ENCODE measurements around the gene CACNA1B. TPM values are rescaled to one million over a fixed set of nuclear protein-coding genes. Genes with fewer than 3 reads are reported as not detected.

CACNA1B gene
- total RNA-seq, 1 experiment from 2014 or later = 0.03 TPM

DNA sequence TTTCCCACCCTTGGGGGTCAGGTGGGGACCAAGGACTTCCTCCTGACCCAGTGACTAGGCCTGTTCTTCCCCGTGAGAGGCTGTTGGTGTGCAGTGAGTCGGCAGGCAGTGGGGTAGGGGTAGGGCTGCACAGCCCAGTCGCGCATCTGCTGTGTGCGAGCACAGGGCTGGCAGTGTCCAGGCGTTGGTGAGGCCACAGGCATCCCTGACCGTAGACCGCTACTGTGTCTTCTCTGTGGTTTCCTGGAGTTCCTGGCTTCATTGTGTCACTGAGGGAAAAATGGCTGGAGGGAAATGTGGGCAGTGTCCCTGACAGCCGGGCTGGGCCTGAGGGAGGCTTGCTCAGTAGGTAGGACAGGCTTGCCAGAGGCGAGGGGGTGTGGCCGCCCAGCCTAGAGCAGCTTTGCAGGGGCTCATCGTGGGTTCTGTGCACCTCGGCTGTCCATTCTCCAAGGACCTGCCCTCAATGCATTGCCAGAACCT is 95.4 kb downstream of the CACNA1B start:
- DNase-seq (ENCODE audit: low read depth in 1 of 2, low spot score in 2 of 2) = peak in 1 of 2 experiments; percentile 25
- Histone ChIP-seq H3K4me3 (no peak overlapping the region), H3K4me1 (replicated peaks) (no peaks in the 10 kb centered on the region), H3K9me3 (replicated peaks) (no peaks in the 10 kb centered on the region), H3K27ac (no peak overlapping the region), H3K36me3 (no peaks in the 10 kb centered on the region), H3K27me3 (replicated peaks) (no peaks in the 10 kb centered on the region; the same call in 1 of the 2 replicates)

GRCh38 chr9:137973829-137974416 is 96.3 kb downstream of the CACNA1B start:
- DNase-seq (ENCODE audit: low read depth in 1 of 2, low spot score in 2 of 2) = peak in 1 of 2 experiments; percentile 27
- Histone ChIP-seq H3K9me3 (replicated peaks) (no peaks in the 10 kb centered on the region), H3K27me3 (replicated peaks) (no peaks in the 10 kb centered on the region; the same call in 1 of the 2 replicates), H3K4me1 (replicated peaks) (no peaks in the 10 kb centered on the region), H3K27ac (no peak overlapping the region), H3K4me3 (no peak overlapping the region), H3K36me3 (no peaks in the 10 kb centered on the region)

DNA sequence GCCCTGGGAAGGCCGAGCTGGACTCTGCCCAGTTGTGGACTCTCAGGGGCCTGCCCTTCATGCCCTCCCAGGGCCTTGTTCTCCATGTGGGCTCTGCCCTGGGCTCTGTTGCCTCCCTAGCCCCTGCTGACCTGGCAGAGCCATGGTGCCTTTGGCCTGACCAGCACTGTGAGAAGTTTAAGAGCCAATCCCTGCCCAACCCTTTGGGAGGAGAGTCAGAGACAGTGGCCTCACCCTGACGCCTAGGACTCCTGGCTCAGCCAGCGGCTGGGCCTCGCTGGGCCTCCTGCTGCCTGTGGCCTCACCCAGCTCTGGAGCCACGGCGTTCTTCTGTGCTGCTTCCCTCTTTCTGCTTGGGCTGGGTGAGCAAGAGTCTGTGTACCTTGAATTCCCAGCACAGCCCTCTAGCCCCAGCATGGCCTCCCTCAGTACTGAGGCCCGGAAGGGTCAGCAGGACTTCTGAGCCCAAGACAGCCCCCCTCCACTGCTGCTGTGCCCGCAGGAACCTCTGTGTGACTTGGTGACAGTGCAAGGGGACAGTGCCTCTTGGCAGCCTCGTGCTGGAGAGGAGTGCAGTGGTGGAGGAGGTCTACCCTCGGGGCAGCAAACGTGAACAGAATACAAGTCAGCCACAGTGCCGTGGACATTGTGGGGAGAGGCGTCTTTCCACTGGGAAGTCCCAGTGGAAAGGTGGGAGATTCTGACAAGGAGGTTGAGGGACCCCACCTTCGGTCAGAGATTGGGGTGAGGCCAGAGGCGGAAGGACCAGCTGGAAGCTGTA is 97.4 kb downstream of the CACNA1B start:
- H3K4me3 ChIP-seq = no peak overlapping the region
- no peaks in the 10 kb centered on the region for H3K36me3 ChIP-seq
- no peak for DNase-seq (ENCODE audit: low read depth in 1 of 2, low spot score in 2 of 2)
- no peaks in the 10 kb centered on the region for H3K4me1 ChIP-seq (replicated peaks)
- no peaks in the 10 kb centered on the region; the same call in 1 of the 2 replicates for H3K27me3 ChIP-seq (replicated peaks)
- no peak overlapping the region for H3K27ac ChIP-seq
- no peaks in the 10 kb centered on the region for H3K9me3 ChIP-seq (replicated peaks)

- Histone ChIP-seq H3K9me3 (replicated peaks) (no peaks in the 10 kb centered on the region), H3K27me3 (replicated peaks) (no peaks in the 10 kb centered on the region; the same call in 1 of the 2 replicates), H3K27ac (no peak overlapping the region), H3K4me1 (replicated peaks) (no peaks in the 10 kb centered on the region), H3K4me3 (no peak overlapping the region), H3K36me3 (no peaks in the 10 kb centered on the region)
- no peak for DNase-seq (ENCODE audit: low read depth in 1 of 2, low spot score in 2 of 2)
Measured at GRCh38 chr9:137975527-137975913, 97.9 kb downstream of the CACNA1B start.

GRCh38 chr9:137975936-137976565 is 98.5 kb downstream of the CACNA1B start:
- H3K27ac ChIP-seq = no peak overlapping the region
- H3K4me3 ChIP-seq = no peak overlapping the region
- H3K36me3 ChIP-seq = no peaks in the 10 kb centered on the region
- peak in 1 of 2 experiments; percentile 27 for DNase-seq (ENCODE audit: low read depth in 1 of 2, low spot score in 2 of 2)
- H3K27me3 ChIP-seq (replicated peaks) = no peaks in the 10 kb centered on the region; the same call in 1 of the 2 replicates
- no peaks in the 10 kb centered on the region for H3K4me1 ChIP-seq (replicated peaks)
- H3K9me3 ChIP-seq (replicated peaks) = no peaks in the 10 kb centered on the region

DNA sequence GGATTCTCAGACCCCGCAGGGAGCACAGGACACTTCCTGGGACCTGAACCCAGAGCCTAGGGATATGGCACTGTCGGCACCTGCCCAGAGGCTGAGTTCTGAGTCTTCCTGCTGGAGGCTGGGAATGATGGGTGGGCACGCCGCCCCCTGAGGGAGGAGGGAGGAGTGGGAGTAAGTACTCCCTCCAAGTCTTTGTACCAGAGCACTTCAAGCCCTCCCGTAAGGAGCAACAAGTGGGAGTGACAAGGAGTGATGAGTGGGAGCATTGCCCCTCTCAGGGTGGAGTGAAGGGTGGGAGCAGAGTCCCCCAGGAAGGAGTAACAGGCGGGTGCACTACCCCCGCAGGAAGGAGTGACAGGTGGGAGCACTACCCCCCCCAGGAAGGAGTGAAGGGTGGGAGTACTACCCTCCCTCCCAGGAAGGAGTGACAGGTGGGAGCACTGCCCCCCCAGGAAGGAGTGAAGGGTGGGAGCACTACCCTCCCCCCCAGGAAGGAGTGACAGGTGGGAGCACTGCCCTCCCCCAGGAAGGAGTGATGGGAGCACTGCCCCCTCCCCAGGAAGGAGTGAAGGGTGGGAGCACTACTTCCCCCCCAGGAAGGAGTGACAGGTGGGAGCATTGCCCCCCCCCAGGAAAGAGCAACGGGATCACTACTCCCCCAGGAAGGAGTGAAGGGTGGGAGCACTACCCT is 100.1 kb downstream of the CACNA1B start:
- Histone ChIP-seq H3K4me3 (no peak overlapping the region), H3K27ac (no peak overlapping the region), H3K27me3 (replicated peaks) (no peaks in the 10 kb centered on the region; the same call in 1 of the 2 replicates), H3K9me3 (replicated peaks) (no peaks in the 10 kb centered on the region), H3K36me3 (no peaks in the 10 kb centered on the region), H3K4me1 (replicated peaks) (no peaks in the 10 kb centered on the region)
- no peak for DNase-seq (ENCODE audit: low read depth in 1 of 2, low spot score in 2 of 2)

GRCh38 chr9:137978262-137978714 is 100.7 kb downstream of the CACNA1B start:
- H3K27ac ChIP-seq = no peak overlapping the region
- no peaks in the 10 kb centered on the region for H3K36me3 ChIP-seq
- no peaks in the 10 kb centered on the region; the same call in 1 of the 2 replicates for H3K27me3 ChIP-seq (replicated peaks)

GRCh38 chr9:137982200-137982599 is 104.6 kb downstream of the CACNA1B start:
- H3K27ac ChIP-seq = no peak overlapping the region
- DNase-seq (ENCODE audit: low read depth in 1 of 2, low spot score in 2 of 2) = no peak
- no peaks in the 10 kb centered on the region for H3K36me3 ChIP-seq
- H3K4me3 ChIP-seq = no peak overlapping the region
- H3K4me1 ChIP-seq (replicated peaks) = no peaks in the 10 kb centered on the region
- H3K27me3 ChIP-seq (replicated peaks) = no peaks in the 10 kb centered on the region
- H3K9me3 ChIP-seq (replicated peaks) = no peaks in the 10 kb centered on the region

More at GRCh38 chr9:137978262-137978714, 100.7 kb downstream of the CACNA1B start:
- H3K4me3 ChIP-seq = no peak overlapping the region
- H3K9me3 ChIP-seq (replicated peaks) = no peaks in the 10 kb centered on the region
- H3K4me1 ChIP-seq (replicated peaks) = no peaks in the 10 kb centered on the region
- DNase-seq (ENCODE audit: low read depth in 1 of 2, low spot score in 2 of 2) = no peak

DNA sequence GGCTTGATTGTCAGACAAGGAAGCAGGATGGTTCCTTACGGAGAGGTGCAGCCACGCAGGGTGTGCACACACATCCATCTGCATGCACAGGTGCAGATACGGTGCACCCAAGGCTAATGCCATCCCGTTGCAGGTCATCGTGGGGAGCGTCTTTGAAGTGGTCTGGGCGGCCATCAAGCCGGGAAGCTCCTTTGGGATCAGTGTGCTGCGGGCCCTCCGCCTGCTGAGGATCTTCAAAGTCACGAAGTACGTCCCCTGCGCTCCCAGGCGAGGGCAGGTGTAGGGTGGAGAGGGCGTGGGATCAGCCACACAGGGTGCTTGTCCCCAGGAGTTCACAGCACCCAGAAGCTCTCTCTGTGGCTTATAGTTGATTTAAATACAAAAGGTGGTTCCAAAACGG is 106.4 kb downstream of the CACNA1B start:
- H3K27ac ChIP-seq = no peak overlapping the region
- no peak for DNase-seq (ENCODE audit: low read depth in 1 of 2, low spot score in 2 of 2)
- no peaks in the 10 kb centered on the region for H3K4me1 ChIP-seq (replicated peaks)
- no peaks in the 10 kb centered on the region for H3K36me3 ChIP-seq
- no peaks in the 10 kb centered on the region for H3K9me3 ChIP-seq (replicated peaks)
- H3K27me3 ChIP-seq (replicated peaks) = no peaks in the 10 kb centered on the region
- no peak overlapping the region for H3K4me3 ChIP-seq

- Histone ChIP-seq H3K9me3 (replicated peaks) (no peaks in the 10 kb centered on the region), H3K4me3 (no peak overlapping the region), H3K27ac (no peak overlapping the region), H3K4me1 (replicated peaks) (no peaks in the 10 kb centered on the region), H3K27me3 (replicated peaks) (no peaks in the 10 kb centered on the region), H3K36me3 (no peaks in the 10 kb centered on the region)
- no peak for DNase-seq (ENCODE audit: low read depth in 1 of 2, low spot score in 2 of 2)
Measured at GRCh38 chr9:137984520-137985257, 107.1 kb downstream of the CACNA1B start.

- no peaks in the 10 kb centered on the region for H3K36me3 ChIP-seq
- H3K4me1 ChIP-seq (replicated peaks) = no peaks in the 10 kb centered on the region
- no peak overlapping the region for H3K27ac ChIP-seq
- peak in 1 of 2 experiments; percentile 30 for DNase-seq (ENCODE audit: low read depth in 1 of 2, low spot score in 2 of 2)
- H3K27me3 ChIP-seq (replicated peaks) = no peaks in the 10 kb centered on the region
- H3K9me3 ChIP-seq (replicated peaks) = no peaks in the 10 kb centered on the region
- H3K4me3 ChIP-seq = no peak overlapping the region
Measured at GRCh38 chr9:137985637-137986071, 108.1 kb downstream of the CACNA1B start.

DNA sequence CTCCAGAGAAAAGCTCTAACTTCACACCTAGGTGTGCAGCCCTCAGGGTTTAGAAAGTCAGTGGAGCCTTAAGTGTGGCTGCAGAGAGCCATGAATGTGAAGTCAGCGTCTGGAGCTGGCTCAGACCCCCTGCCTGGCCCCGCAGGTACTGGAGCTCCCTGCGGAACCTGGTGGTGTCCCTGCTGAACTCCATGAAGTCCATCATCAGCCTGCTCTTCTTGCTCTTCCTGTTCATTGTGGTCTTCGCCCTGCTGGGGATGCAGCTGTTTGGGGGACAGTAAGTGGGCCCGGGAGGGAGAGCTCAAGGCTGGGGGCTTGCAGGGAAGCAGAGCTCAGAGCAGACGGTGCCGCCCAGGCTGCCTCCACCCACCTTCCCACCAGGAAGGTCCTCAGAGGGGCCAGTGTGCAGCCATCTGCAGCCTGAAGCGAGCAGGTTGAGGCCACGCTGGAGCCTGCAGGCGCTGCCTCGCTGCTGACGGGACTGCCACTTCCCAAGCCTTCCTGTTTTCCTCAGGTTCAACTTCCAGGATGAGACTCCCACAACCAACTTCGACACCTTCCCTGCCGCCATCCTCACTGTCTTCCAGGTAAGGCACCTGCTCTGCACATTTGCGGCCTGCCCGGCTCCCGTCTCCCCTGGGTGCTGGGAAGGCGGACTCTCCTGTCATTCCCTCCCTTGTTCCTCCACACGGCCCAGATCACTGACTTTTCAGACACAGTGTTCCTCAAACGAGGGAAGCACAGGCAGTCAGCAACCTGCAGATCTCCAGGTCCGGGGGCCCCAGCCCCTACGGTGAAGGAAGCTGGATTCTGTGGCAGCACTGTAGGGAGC is 108.9 kb downstream of the CACNA1B start:
- Histone ChIP-seq H3K27me3 (replicated peaks) (no peaks in the 10 kb centered on the region), H3K27ac (no peak overlapping the region), H3K36me3 (no peaks in the 10 kb centered on the region), H3K4me1 (replicated peaks) (no peaks in the 10 kb centered on the region), H3K4me3 (no peak overlapping the region), H3K9me3 (replicated peaks) (no peaks in the 10 kb centered on the region)
- DNase-seq (ENCODE audit: low read depth in 1 of 2, low spot score in 2 of 2) = no peak

Data from SJSA1 (cell line).